HEK293 (cell line): ENCODE measurements around the gene TREH.

ENCODE experiments used
- CTCF ChIA-PET: fragments of 350-600 bp; formaldehyde crosslinking; extraction: SDS; loops from one replicate; lab custom pipeline; 2021; ENCODE audit warnings: antibody characterized with exemption; lab: Yijun Ruan, JAX
- POLR2A ChIA-PET: fragments of 300-600 bp; formaldehyde crosslinking; extraction: SDS; loops from one replicate; lab custom pipeline; 2020; ENCODE audit warnings: antibody characterized with exemption, inconsistent platforms; lab: Yijun Ruan, JAX
- H3K27ac ChIP-seq: fragments of 200-500 bp; sonication (Bioruptor generic); 2 replicates; pipeline ENCODE4 v1.5.1; 2014; ENCODE audit warnings: low read depth, low read length, control low read depth, inconsistent platforms; ENCODE audit errors: extremely low read depth
- H3K36me3 ChIP-seq, 2 experiments: fragments of 200-500 bp in 1 of 2; sonication (Bioruptor generic) in 1 of 2; 1 replicate in 1 of 2; 2 replicates in 1 of 2; pipeline ENCODE4 v1.5.1; 2014 to 2017; ENCODE audit warnings: inconsistent platforms in 2 of 2, low read length in 2 of 2; ENCODE audit not compliant: control insufficient read depth in 2 of 2, insufficient read depth in 1 of 2
- H3K4me1 ChIP-seq: fragments of 200-500 bp; sonication (Bioruptor generic); 2 replicates; pipeline ENCODE4 v1.5.1; 2014; ENCODE audit warnings: mild to moderate bottlenecking, low read length, inconsistent platforms; ENCODE audit not compliant: control insufficient read depth, insufficient read depth
- H3K4me3 ChIP-seq: 2 replicates; pipeline ENCODE4 v1.5.1; 2011; ENCODE audit warnings: low read depth, mild to moderate bottlenecking, control low read depth, low read length, moderate library complexity
- H3K9me3 ChIP-seq: fragments of 200-500 bp; sonication (Bioruptor generic); 2 replicates; pipeline ENCODE4 v1.5.1; 2014; ENCODE audit warnings: low read depth, low read length, inconsistent platforms; ENCODE audit not compliant: control insufficient read depth, insufficient read depth
- FEZF1 ChIP-seq: fragments of 450-650 bp; formaldehyde crosslinking; IDR thresholded peaks from 2 replicates; pipeline ENCODE4 v1.5.1; 2016; ENCODE audit warnings: missing biosample characterization, missing genetic modification characterization
- KLF1 ChIP-seq: fragments of 450-650 bp; formaldehyde crosslinking; IDR thresholded peaks from 2 replicates; pipeline ENCODE4 v1.5.1; 2016; ENCODE audit warnings: missing biosample characterization, missing genetic modification characterization
- OSR2 ChIP-seq: fragments of 450-650 bp; formaldehyde crosslinking; IDR thresholded peaks from 2 replicates; pipeline ENCODE4 v1.5.1; 2016; ENCODE audit warnings: missing biosample characterization, missing genetic modification characterization
- TSHZ1 ChIP-seq: fragments of 450-650 bp; formaldehyde crosslinking; IDR thresholded peaks from 2 replicates; pipeline ENCODE4 v1.5.1; 2016; ENCODE audit warnings: missing biosample characterization, missing genetic modification characterization, borderline replicate concordance
- ZIC2 ChIP-seq: fragments of 450-650 bp; formaldehyde crosslinking; IDR thresholded peaks from 2 replicates; pipeline ENCODE4 v1.5.1; 2016; ENCODE audit warnings: missing biosample characterization, missing genetic modification characterization
- ZNF202 ChIP-seq: fragments of 450-650 bp; formaldehyde crosslinking; IDR thresholded peaks from 2 replicates; pipeline ENCODE4 v1.5.1; 2016; ENCODE audit warnings: missing biosample characterization, missing genetic modification characterization, borderline replicate concordance
- ZNF26 ChIP-seq: fragments of 450-650 bp; formaldehyde crosslinking; IDR thresholded peaks from 2 replicates; pipeline ENCODE4 v1.5.1; 2016; ENCODE audit warnings: missing biosample characterization, missing genetic modification characterization
- ZNF37A ChIP-seq: fragments of 450-650 bp; IDR thresholded peaks from 2 replicates; pipeline ENCODE4 v1.5.1; 2018; ENCODE audit warnings: missing biosample characterization, missing genetic modification characterization
- ZNF426 ChIP-seq: fragments of 450-650 bp; formaldehyde crosslinking; IDR thresholded peaks from 2 replicates; pipeline ENCODE4 v1.5.1; 2017; ENCODE audit warnings: missing biosample characterization, missing genetic modification characterization, mild to moderate bottlenecking, inconsistent platforms, moderate library complexity
- ZNF580 ChIP-seq: fragments of 450-650 bp; formaldehyde crosslinking; IDR thresholded peaks from 2 replicates; pipeline ENCODE4 v1.5.1; 2016; ENCODE audit warnings: missing biosample characterization, missing genetic modification characterization
- ZNF596 ChIP-seq: fragments of 450-650 bp; IDR thresholded peaks from 2 replicates; pipeline ENCODE4 v1.5.0; 2018; ENCODE audit warnings: missing biosample characterization, mild to moderate bottlenecking, missing genetic modification characterization, moderate library complexity
- ZNF621 ChIP-seq: fragments of 450-650 bp; formaldehyde crosslinking; IDR thresholded peaks from 2 replicates; pipeline ENCODE4 v1.5.1; 2017; ENCODE audit warnings: missing biosample characterization, missing genetic modification characterization
- ZNF623 ChIP-seq: fragments of 450-650 bp; formaldehyde crosslinking; IDR thresholded peaks from 2 replicates; pipeline ENCODE4 v1.5.1; 2016; ENCODE audit warnings: missing biosample characterization, missing genetic modification characterization
- ZNF776 ChIP-seq: fragments of 450-650 bp; formaldehyde crosslinking; IDR thresholded peaks from 2 replicates; pipeline ENCODE4 v1.5.0; 2017; ENCODE audit warnings: missing biosample characterization, missing genetic modification characterization, borderline replicate concordance
- ZNF777 ChIP-seq: fragments of 450-650 bp; formaldehyde crosslinking; IDR thresholded peaks from 2 replicates; pipeline ENCODE4 v1.5.1; 2017; ENCODE audit warnings: missing biosample characterization, missing genetic modification characterization, borderline replicate concordance

TREH gene

GRCh38 chr11:118663381-118663780 lies 16.1 kb downstream of the TREH start (continued):
- TF ChIP-seq ZNF37A (tag by site-specific recombination) (no peak), TSHZ1 (tag by site-specific recombination) (no peak), ZNF202 (no peak), ZNF596 (tag by site-specific recombination) (no peak), ZNF426 (no peak)

- H3K4me1 ChIP-seq, result no peaks in the 10 kb centered on the region
- no peak overlapping the region for H3K27ac ChIP-seq
- ChIA-PET CTCF (interaction anchor here (0.6 to 1.5 kb wide), 7 partner anchors 8 to 94 kb away, joined by 3 to 5 read pairs (median 3); no protein-coding TSS in a partner anchor), POLR2A (no interaction called here)
- no peak for TF ChIP-seq ZNF776 (tag by site-specific recombination)
- TF ChIP-seq ZIC2 (tag by site-specific recombination), result peak; percentile 85
- no peaks in the 10 kb centered on the region for H3K9me3 ChIP-seq
- H3K36me3 ChIP-seq, result no peaks in the 10 kb centered on the region
- no peak overlapping the region for H3K4me3 ChIP-seq
Observed at GRCh38 chr11:118662401-118663271, 16.8 kb downstream of the TREH start.

GRCh38 chr11:118661425-118662301 lies 17.8 kb downstream of the TREH start:
- TF ChIP-seq OSR2 (tag by site-specific recombination), result no peak
- TF ChIP-seq KLF1 (tag by site-specific recombination), result peak; percentile 1; the same call in 1 of the 2 replicates
- no peak for TF ChIP-seq ZNF623 (tag by site-specific recombination)
- no peak for TF ChIP-seq ZNF777
- ChIA-PET POLR2A (no interaction called here), CTCF (interaction anchor here (0.5 to 5.4 kb wide), 6 partner anchors 9 to 142 kb away, joined by 3 to 43 read pairs (median 4); partner anchors contain the start of gene PHLDB1)
- no peak overlapping the region for H3K27ac ChIP-seq
- H3K36me3 ChIP-seq, result peaks cover 0 to 7% of the 10 kb centered on the region in 2 experiments; a peak in 1 of 3 replicates
- H3K4me1 ChIP-seq, result no peaks in the 10 kb centered on the region
- no peak overlapping the region for H3K4me3 ChIP-seq
- no peaks in the 10 kb centered on the region for H3K9me3 ChIP-seq

GRCh38 chr11:118660681-118661424 lies 18.6 kb downstream of the TREH start:
- no peak overlapping the region for H3K27ac ChIP-seq
- CTCF ChIA-PET, result interaction anchor here (0.5 to 5.4 kb wide), 9 partner anchors 25 to 296 kb away, joined by 3 to 43 read pairs (median 8); partner anchors contain the start of gene PHLDB1
- no peaks in the 10 kb centered on the region for H3K4me1 ChIP-seq
- POLR2A ChIA-PET, result no interaction called here
- H3K36me3 ChIP-seq, result peaks cover 0 to 15% of the 10 kb centered on the region in 2 experiments; a peak in 1 of 3 replicates
- H3K9me3 ChIP-seq, result no peaks in the 10 kb centered on the region
- no peak overlapping the region for H3K4me3 ChIP-seq
- TF ChIP-seq ZNF580 (tag by site-specific recombination) (no peak), KLF1 (tag by site-specific recombination) (peak; percentile 55; the same call in 1 of the 2 replicates), ZNF621 (tag by site-specific recombination) (no peak), ZNF26 (tag by site-specific recombination) (no peak), FEZF1 (tag by site-specific recombination) (no peak)
